Natural killer cell treated with Interleukin-12 subunit alpha and Interleukin-12 subunit beta and Interleukin-15 and Interleukin-18, amount 100 ng/mL, for 72 hours (primary cell): ENCODE data around the gene DEPDC5. TPM values are rescaled to one million over a fixed set of nuclear protein-coding genes. Genes with fewer than 3 reads are reported as not detected.
"Not testable (repeated sequence)": the region's sequence is repeated elsewhere in the genome, so short reads cannot be mapped to it uniquely, and the experiment has no call there.

Experiments
- ATAC-seq, 2 donors: fragments of 150-1000 bp; cut with Tn5 transposase in 1 of 2; sonication (Bioruptor Pico), chemical (Tn5 transposase) in 1 of 2; 2 replicates each; pipeline ENCODE4 v1.10.0; 2021
- DNase-seq: peaks from one replicate; pipeline ENCODE4 v3.0.0; 2022; ENCODE audit warnings: low spot score
- H3K27ac Mint-ChIP-seq, 2 donors: 1 replicate in 1 of 2; 2 replicates in 1 of 2; pipeline ENCODE4 v1.8.0; 2022; ENCODE audit warnings: mixed read lengths in 2 of 2, mild to moderate bottlenecking in 1 of 2, moderate library complexity in 1 of 2
- H3K27me3 Mint-ChIP-seq, 2 donors: 1 replicate in 1 of 2; 2 replicates in 1 of 2; pipeline ENCODE4 v1.8.0; 2022; ENCODE audit warnings: mixed read lengths in 2 of 2
- H3K36me3 Mint-ChIP-seq: one replicate; pipeline ENCODE4 v1.8.0; 2022; ENCODE audit warnings: mixed read lengths
- H3K4me1 Mint-ChIP-seq, 2 donors: 1 replicate in 1 of 2; 2 replicates in 1 of 2; pipeline ENCODE4 v1.8.0; 2022; ENCODE audit warnings: low read depth in 2 of 2, mixed read lengths in 2 of 2, mild to moderate bottlenecking in 1 of 2
- H3K4me3 Mint-ChIP-seq: one replicate; pipeline ENCODE4 v1.8.0; 2022; ENCODE audit warnings: mixed read lengths
- H3K9me3 Mint-ChIP-seq: 2 replicates; pipeline ENCODE4 v1.8.0; 2022; ENCODE audit warnings: mixed read lengths
- total RNA-seq, 2 donors: library from RNA; stranded (reverse); gene quantifications; one replicate each; pipeline ENCODE4 v1.2.3, GENCODE V29; 2022

Gene DEPDC5
- total RNA-seq, 2 donors from 2014 or later, result 33.8 to 69.3 TPM

- H3K4me1 Mint-ChIP-seq, result peaks cover 29 to 38% of the 10 kb centered on the region in 2 donors
- H3K36me3 Mint-ChIP-seq, result peaks cover 14% of the 10 kb centered on the region
- no peaks in the 10 kb centered on the region for H3K27me3 Mint-ChIP-seq
- no peak for ATAC-seq
- H3K9me3 Mint-ChIP-seq, result no peaks in the 10 kb centered on the region
- peak overlapping the region in 1 of 2 donors; percentile 41 for H3K27ac Mint-ChIP-seq
- no peak for DNase-seq
- H3K4me3 Mint-ChIP-seq, result no peak overlapping the region
These were observed 15.9 kb upstream of the DEPDC5 start for GRCh38 chr22:31737932-31738331.

- Mint-ChIP-seq H3K27ac (peak overlapping the region in 1 of 2 donors; percentile 41), H3K9me3 (no peaks in the 10 kb centered on the region), H3K27me3 (no peaks in the 10 kb centered on the region), H3K4me3 (no peak overlapping the region), H3K4me1 (peaks cover 26 to 35% of the 10 kb centered on the region in 2 donors), H3K36me3 (peaks cover 12% of the 10 kb centered on the region)
- no peak for DNase-seq
- ATAC-seq, result no peak
These were observed 15.3 kb upstream of the DEPDC5 start for GRCh38 chr22:31738566-31738965.

DNA sequence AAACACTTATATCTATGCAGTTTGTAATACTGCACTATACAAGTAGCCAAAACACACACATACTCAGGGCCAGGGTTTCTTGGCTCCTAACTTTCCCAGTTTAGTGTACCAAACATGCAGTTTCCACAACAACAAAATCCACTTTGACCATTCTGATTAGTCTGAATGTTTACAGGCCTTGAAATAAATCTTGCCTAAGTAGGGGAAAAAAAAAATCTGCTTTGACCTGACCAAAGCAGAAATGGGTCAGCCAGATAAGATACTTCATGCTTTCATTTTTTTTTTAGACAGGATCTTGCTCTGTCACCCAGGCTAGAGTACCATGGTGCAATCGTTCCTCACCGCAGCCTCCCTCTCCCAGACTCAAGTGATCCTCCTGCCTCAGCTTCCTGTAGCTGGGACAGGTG lies 14.0 kb upstream of the DEPDC5 start:
- no peaks in the 10 kb centered on the region for H3K9me3 Mint-ChIP-seq
- peak overlapping the region; percentile 0 to 41 for H3K27ac Mint-ChIP-seq
- ATAC-seq (no peak), DNase-seq (no peak)
- H3K27me3 Mint-ChIP-seq, result no peaks in the 10 kb centered on the region
- no peak overlapping the region for H3K4me3 Mint-ChIP-seq
- H3K4me1 Mint-ChIP-seq, result peaks cover 14 to 32% of the 10 kb centered on the region in 2 donors
- H3K36me3 Mint-ChIP-seq, result peaks cover 6% of the 10 kb centered on the region

- DNase-seq, H3K4me3 Mint-ChIP-seq, H3K9me3 Mint-ChIP-seq, ATAC-seq, H3K27me3 Mint-ChIP-seq, H3K36me3 Mint-ChIP-seq: not testable (repeated sequence)
- peaks cover 13 to 32% of the 10 kb centered on the region in 2 donors for H3K4me1 Mint-ChIP-seq
- peak overlapping the region in 1 of 2 donors; percentile 51 for H3K27ac Mint-ChIP-seq
These were observed 13.5 kb upstream of the DEPDC5 start for GRCh38 chr22:31740314-31740713.

DNA sequence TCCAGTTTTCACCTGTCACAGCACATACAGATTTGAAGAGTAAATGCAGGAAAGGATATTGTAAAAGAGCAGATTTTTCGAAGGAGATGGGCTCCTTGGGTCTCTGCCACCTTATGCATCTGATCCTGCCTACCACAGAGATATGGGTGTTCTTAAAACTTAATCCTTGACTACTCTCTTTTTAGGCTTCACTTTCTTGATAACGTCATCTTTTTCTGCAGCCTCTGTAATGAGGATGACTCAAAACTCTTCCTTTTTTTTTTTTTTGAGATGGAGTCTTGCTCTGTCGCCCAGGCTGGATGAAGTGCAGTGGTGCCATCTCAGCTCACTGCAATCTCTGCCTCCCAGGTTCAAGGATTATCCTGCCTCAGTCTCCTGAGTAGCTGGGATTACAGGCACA lies 11.7 kb upstream of the DEPDC5 start:
- ATAC-seq (no peak), DNase-seq (no peak)
- H3K9me3 Mint-ChIP-seq, result no peaks in the 10 kb centered on the region
- peak overlapping the region; percentile 18 to 19 for H3K27ac Mint-ChIP-seq
- peaks cover 13 to 32% of the 10 kb centered on the region in 2 donors for H3K4me1 Mint-ChIP-seq
- no peak overlapping the region for H3K4me3 Mint-ChIP-seq
- no peaks in the 10 kb centered on the region for H3K27me3 Mint-ChIP-seq
- H3K36me3 Mint-ChIP-seq, result peaks cover 6% of the 10 kb centered on the region

DNA sequence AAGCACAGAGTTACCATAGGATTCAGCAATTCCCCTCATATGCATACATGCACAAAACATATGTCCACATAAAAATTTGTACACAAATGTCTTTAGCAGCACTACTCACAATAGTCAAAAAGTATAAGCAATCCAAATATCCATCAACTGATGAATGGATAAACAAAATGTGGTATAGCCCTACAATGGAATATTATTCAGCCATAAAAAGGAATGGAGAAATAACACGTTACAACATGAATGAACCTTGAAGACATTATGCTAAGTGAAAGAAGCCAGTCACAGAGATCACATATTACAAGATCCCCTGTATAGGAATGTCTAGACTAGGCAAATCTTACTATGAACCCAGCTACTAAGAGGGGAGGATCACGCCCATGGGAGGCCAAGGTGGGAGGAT lies 11.1 kb upstream of the DEPDC5 start:
- peak overlapping the region; percentile 18 to 19 for H3K27ac Mint-ChIP-seq

GRCh38 chr22:31743871-31744270 lies 9.9 kb upstream of the DEPDC5 start:
- no peak for ATAC-seq
- H3K36me3 Mint-ChIP-seq, result peaks cover 2% of the 10 kb centered on the region
- H3K4me1 Mint-ChIP-seq, result peaks cover 20 to 36% of the 10 kb centered on the region in 2 donors

More for the DNA sequence above, 11.1 kb upstream of the DEPDC5 start:
- Mint-ChIP-seq H3K36me3 (peaks cover 6% of the 10 kb centered on the region), H3K4me3 (no peak overlapping the region), H3K9me3 (no peaks in the 10 kb centered on the region), H3K4me1 (peaks cover 16 to 35% of the 10 kb centered on the region in 2 donors), H3K27me3 (no peaks in the 10 kb centered on the region)
- DNase-seq (no peak), ATAC-seq (no peak)

DNA sequence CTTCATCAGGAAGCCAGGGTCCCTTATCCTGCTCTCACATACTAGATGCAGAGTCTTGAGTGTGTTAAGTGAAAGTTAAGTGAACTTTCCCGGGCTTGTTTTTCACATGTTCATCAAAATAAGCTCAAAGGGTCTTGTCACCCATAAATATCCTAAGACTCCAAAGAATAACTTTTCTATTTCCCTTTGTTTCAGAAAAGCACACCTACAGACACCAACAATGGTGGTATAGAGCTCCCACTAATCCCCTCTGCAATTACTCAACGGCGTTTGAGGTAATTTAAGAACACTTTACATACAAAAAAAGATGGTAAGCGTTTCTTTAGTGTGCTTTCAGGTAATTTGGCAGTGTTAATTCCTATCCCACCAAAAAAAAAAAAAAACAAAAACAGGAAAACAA lies 6.4 kb upstream of the DEPDC5 start:
- DNase-seq (no peak), ATAC-seq (no peak)
- Mint-ChIP-seq H3K27ac (peak overlapping the region; percentile 81 to 93), H3K36me3 (peaks cover 7% of the 10 kb centered on the region), H3K4me3 (peak overlapping the region; percentile 97), H3K9me3 (no peaks in the 10 kb centered on the region), H3K4me1 (peaks cover 32 to 38% of the 10 kb centered on the region in 2 donors), H3K27me3 (no peaks in the 10 kb centered on the region)

More at GRCh38 chr22:31743871-31744270, 9.9 kb upstream of the DEPDC5 start:
- Mint-ChIP-seq H3K4me3 (no peak overlapping the region), H3K27me3 (no peaks in the 10 kb centered on the region), H3K9me3 (no peaks in the 10 kb centered on the region), H3K27ac (no peak overlapping the region)
- no peak for DNase-seq

GRCh38 chr22:31748490-31748889 lies 5.3 kb upstream of the DEPDC5 start:
- peaks cover 7% of the 10 kb centered on the region for H3K36me3 Mint-ChIP-seq
- no peaks in the 10 kb centered on the region for H3K27me3 Mint-ChIP-seq
- peak overlapping the region; percentile 81 to 93 for H3K27ac Mint-ChIP-seq
- H3K9me3 Mint-ChIP-seq, result no peaks in the 10 kb centered on the region
- peaks cover 37 to 40% of the 10 kb centered on the region in 2 donors for H3K4me1 Mint-ChIP-seq
- ATAC-seq, result no peak
- H3K4me3 Mint-ChIP-seq, result peak overlapping the region; percentile 97
- DNase-seq, result no peak

- H3K36me3 Mint-ChIP-seq, result peaks cover 7% of the 10 kb centered on the region
- peak within 1 kb of the TSS; percentile 97 for H3K4me3 Mint-ChIP-seq
- ATAC-seq (peak; percentile 87 to 92), DNase-seq (peak; percentile 99)
- no peaks in the 10 kb centered on the region for H3K27me3 Mint-ChIP-seq
- H3K4me1 Mint-ChIP-seq, result peaks cover 42 to 45% of the 10 kb centered on the region in 2 donors
- peak within 1 kb of the TSS; percentile 81 to 93 for H3K27ac Mint-ChIP-seq
- no peaks in the 10 kb centered on the region for H3K9me3 Mint-ChIP-seq
These were observed 4.0 kb upstream of the DEPDC5 start, which contains the start of gene PRR14L for GRCh38 chr22:31749636-31750364. Gene PRR14L (minus strand): TSS chr22:31750132. CDS start chr22:31738860, 11,272 bp downstream.

- no peaks in the 10 kb centered on the region for H3K27me3 Mint-ChIP-seq
- peak overlapping the region; percentile 97 for H3K4me3 Mint-ChIP-seq
- no peak for DNase-seq
- peak overlapping the region; percentile 81 to 93 for H3K27ac Mint-ChIP-seq
- peaks cover 7% of the 10 kb centered on the region for H3K36me3 Mint-ChIP-seq
- peaks cover 47 to 53% of the 10 kb centered on the region in 2 donors for H3K4me1 Mint-ChIP-seq
- no peaks in the 10 kb centered on the region for H3K9me3 Mint-ChIP-seq
- ATAC-seq, result no peak
These were observed 3.2 kb upstream of the DEPDC5 start for GRCh38 chr22:31750365-31751284.

DNA sequence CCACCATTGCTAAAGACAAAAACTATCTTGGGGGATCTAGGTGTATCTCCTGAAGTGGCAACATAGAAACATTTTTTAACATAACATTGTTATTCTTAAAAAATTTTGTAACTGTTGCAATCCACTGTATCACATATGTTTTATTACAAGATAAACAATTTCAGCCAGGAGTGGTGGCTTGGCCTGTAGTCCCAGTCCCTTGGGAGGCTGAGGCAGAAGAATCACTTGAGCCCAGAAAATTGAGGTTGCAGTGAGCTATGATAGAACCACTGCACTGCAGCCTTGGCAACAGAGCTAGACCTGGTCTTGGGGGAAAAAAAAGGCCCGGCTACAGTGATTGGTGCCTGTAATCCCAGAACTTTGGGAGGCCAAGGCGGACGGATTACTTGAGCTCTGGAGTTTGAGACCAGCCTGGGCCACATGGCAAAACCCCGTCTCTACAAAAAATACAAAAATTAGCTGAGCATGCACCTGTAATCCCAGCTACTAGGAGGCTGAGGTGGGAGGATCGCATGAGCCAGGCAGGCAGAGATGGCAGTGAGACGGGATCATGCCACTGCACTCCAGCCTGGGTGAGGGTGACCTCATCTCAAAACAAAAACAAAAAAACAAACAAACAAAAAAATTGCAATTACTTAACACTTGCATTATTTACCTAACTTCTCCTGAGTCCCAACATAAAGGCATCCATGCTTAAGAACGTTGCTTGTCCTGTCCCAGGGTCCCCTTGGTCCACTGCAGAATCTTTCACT lies 1.5 kb upstream of the DEPDC5 start:
- Mint-ChIP-seq H3K9me3 (no peaks in the 10 kb centered on the region), H3K4me3 (peak overlapping the region; percentile 86), H3K27me3 (no peaks in the 10 kb centered on the region), H3K36me3 (peaks cover 7% of the 10 kb centered on the region), H3K4me1 (peaks cover 47 to 53% of the 10 kb centered on the region in 2 donors), H3K27ac (peak overlapping the region; percentile 96)
- no peak for DNase-seq
- no peak for ATAC-seq

DNA sequence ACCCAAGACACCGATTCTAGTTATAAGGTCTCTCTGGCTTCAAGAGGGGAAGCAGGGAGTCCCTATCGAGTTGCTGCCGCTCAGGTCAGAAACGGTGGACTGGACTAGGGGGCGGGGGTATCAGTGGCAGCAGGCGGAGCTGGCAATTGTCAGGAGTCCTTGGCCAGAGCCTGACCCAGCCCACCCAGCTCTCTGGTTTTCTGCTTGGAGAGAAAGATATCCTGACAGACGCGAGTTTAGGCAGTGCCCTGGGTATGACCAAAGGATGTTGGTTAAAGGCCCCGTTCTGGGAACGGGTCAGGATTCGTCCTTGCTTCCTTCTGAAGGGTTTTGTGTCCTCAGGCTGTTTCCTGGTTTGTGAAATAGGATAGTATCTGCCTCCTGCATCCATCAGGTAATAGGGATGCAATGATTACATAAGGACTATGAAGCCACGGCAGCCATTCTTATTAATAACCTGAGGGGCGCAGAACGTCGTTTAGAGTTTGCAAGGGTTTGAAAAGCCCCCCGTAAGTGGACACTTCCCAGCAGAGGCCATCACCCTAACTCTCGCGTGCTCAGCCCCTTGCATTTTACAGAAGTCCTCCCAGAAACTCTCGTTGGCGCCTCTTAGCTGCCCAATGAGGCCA lies 700 bp upstream of the DEPDC5 start:
- no peaks in the 10 kb centered on the region for H3K9me3 Mint-ChIP-seq
- peaks cover 39 to 45% of the 10 kb centered on the region in 2 donors for H3K4me1 Mint-ChIP-seq
- no peaks in the 10 kb centered on the region for H3K27me3 Mint-ChIP-seq
- DNase-seq (no peak), ATAC-seq (no peak)
- peaks cover 7% of the 10 kb centered on the region for H3K36me3 Mint-ChIP-seq
- H3K27ac Mint-ChIP-seq, result peak overlapping the region; percentile 96
- H3K4me3 Mint-ChIP-seq, result peak overlapping the region; percentile 86
